Measurements from ENCODE around the gene CCDC74A.

CCDC74A gene

GRCh38 chr2:131552871-131553270 lies 25.2 kb downstream of the CCDC74A start:
- Histone ChIP-seq H3K9ac (ENCODE audit: low read depth, low read length, poor library complexity, severe bottlenecking) (no peak overlapping the region), H3K4me1 (ENCODE audit: insufficient read depth, low read length, poor library complexity, severe bottlenecking) (no peaks in the 10 kb centered on the region), H3K9me2 (replicated peaks; ENCODE audit: low read depth, low read length) (no peaks in the 10 kb centered on the region), H3K27me3 (ENCODE audit: insufficient read depth, low read length, poor library complexity, severe bottlenecking) (no peaks in the 10 kb centered on the region), H2AFZ (ENCODE audit: low read length) (no peak overlapping the region), H3K36me3 (ENCODE audit: insufficient read depth, low read length) (no peaks in the 10 kb centered on the region), H3K9me3 (ENCODE audit: insufficient read depth, low read depth, low read length) (no peaks in the 10 kb centered on the region), H3K4me3 (ENCODE audit: low read length, poor library complexity, severe bottlenecking) (no peak overlapping the region), H3K79me2 (ENCODE audit: insufficient read depth, low read length) (no peaks in the 10 kb centered on the region), H3K4me2 (ENCODE audit: low read depth, low read length, poor library complexity, severe bottlenecking) (no peak overlapping the region), H3F3A (ENCODE audit: low read depth) (no peaks in the 10 kb centered on the region), H4K20me1 (ENCODE audit: insufficient read depth, low read length, poor library complexity, severe bottlenecking) (no peaks in the 10 kb centered on the region)
- TF ChIP-seq EZH2phosphoT487 (IDR thresholded peaks at IDR 0.05; ENCODE audit: borderline replicate concordance): no peak
- TF ChIP-seq CTCF (conservative IDR thresholded peaks at IDR 0.05; ENCODE audit: low read length): no peak

- TF ChIP-seq CTCF (conservative IDR thresholded peaks at IDR 0.05; ENCODE audit: low read length) (no peak), EZH2phosphoT487 (IDR thresholded peaks at IDR 0.05; ENCODE audit: borderline replicate concordance) (no peak)
- H3K36me3 ChIP-seq (ENCODE audit: insufficient read depth, low read length): no peaks in the 10 kb centered on the region
- H3K9me2 ChIP-seq (replicated peaks; ENCODE audit: low read depth, low read length): no peaks in the 10 kb centered on the region
- no peak overlapping the region for H2AFZ ChIP-seq (ENCODE audit: low read length)
- no peak overlapping the region for H3K4me2 ChIP-seq (ENCODE audit: low read depth, low read length, poor library complexity, severe bottlenecking)
- no peaks in the 10 kb centered on the region for H3F3A ChIP-seq (ENCODE audit: low read depth)
- no peak overlapping the region for H3K9ac ChIP-seq (ENCODE audit: low read depth, low read length, poor library complexity, severe bottlenecking)
- H3K4me3 ChIP-seq (ENCODE audit: low read length, poor library complexity, severe bottlenecking): no peak overlapping the region
- no peaks in the 10 kb centered on the region for H3K79me2 ChIP-seq (ENCODE audit: insufficient read depth, low read length)
- H3K9me3 ChIP-seq (ENCODE audit: insufficient read depth, low read depth, low read length): no peaks in the 10 kb centered on the region
- H4K20me1 ChIP-seq (ENCODE audit: insufficient read depth, low read length, poor library complexity, severe bottlenecking): no peaks in the 10 kb centered on the region
- H3K27me3 ChIP-seq (ENCODE audit: insufficient read depth, low read length, poor library complexity, severe bottlenecking): no peaks in the 10 kb centered on the region
- no peaks in the 10 kb centered on the region for H3K4me1 ChIP-seq (ENCODE audit: insufficient read depth, low read length, poor library complexity, severe bottlenecking)
These were observed 29.3 kb downstream of the CCDC74A start for GRCh38 chr2:131556998-131557397.

- H3K4me3 ChIP-seq (ENCODE audit: low read length, poor library complexity, severe bottlenecking): no peak overlapping the region
- H3K9me2 ChIP-seq (replicated peaks; ENCODE audit: low read depth, low read length): no peaks in the 10 kb centered on the region
- no peaks in the 10 kb centered on the region for H3K79me2 ChIP-seq (ENCODE audit: insufficient read depth, low read length)
- H3K27me3 ChIP-seq (ENCODE audit: insufficient read depth, low read length, poor library complexity, severe bottlenecking): no peaks in the 10 kb centered on the region
- no peaks in the 10 kb centered on the region for H3F3A ChIP-seq (ENCODE audit: low read depth)
- no peaks in the 10 kb centered on the region for H3K9me3 ChIP-seq (ENCODE audit: insufficient read depth, low read depth, low read length)
- no peaks in the 10 kb centered on the region for H4K20me1 ChIP-seq (ENCODE audit: insufficient read depth, low read length, poor library complexity, severe bottlenecking)
- H3K4me1 ChIP-seq (ENCODE audit: insufficient read depth, low read length, poor library complexity, severe bottlenecking): no peaks in the 10 kb centered on the region
- no peaks in the 10 kb centered on the region for H3K36me3 ChIP-seq (ENCODE audit: insufficient read depth, low read length)
- no peak overlapping the region for H3K4me2 ChIP-seq (ENCODE audit: low read depth, low read length, poor library complexity, severe bottlenecking)
- no peak overlapping the region for H2AFZ ChIP-seq (ENCODE audit: low read length)
- TF ChIP-seq EZH2phosphoT487 (IDR thresholded peaks at IDR 0.05; ENCODE audit: borderline replicate concordance): no peak
- TF ChIP-seq CTCF (conservative IDR thresholded peaks at IDR 0.05; ENCODE audit: low read length): no peak
- H3K9ac ChIP-seq (ENCODE audit: low read depth, low read length, poor library complexity, severe bottlenecking): no peak overlapping the region
These were observed 30.1 kb downstream of the CCDC74A start for GRCh38 chr2:131557558-131558321.
